ENCODE results near the gene ZFYVE26. TPM values are rescaled to one million over a fixed set of nuclear protein-coding genes. Genes with fewer than 3 reads are reported as not detected.

The ZFYVE26 gene
- total RNA-seq, 2 donors from 2014 or later = 19.1 to 19.2 TPM

DNA sequence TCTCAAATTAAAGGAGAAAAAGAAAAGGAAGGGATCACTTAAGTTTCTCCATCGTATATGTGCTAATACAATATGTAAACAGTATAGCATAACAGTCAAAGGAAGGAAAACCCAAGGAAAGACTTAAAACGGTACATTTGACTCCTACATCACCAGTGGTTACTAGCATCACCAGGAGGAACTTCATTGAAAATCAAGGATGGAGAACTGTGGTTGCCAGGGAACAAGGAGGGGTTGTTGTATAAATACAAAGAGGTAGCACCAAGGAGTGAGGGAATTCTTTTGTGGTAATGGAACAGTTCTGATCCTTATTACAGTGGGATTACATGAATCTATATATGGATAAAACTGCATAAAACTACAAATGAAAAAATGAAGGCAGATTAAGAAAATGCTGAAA, 1.6 kb downstream of the ZFYVE26 start:
- Histone ChIP-seq H3K4me3 (no peak overlapping the region), H3K9me3 (no peaks in the 10 kb centered on the region), H3K4me1 (peaks cover 5% of the 10 kb centered on the region), H3K27ac (no peak overlapping the region), H3K27me3 (no peaks in the 10 kb centered on the region), H3K36me3 (no peaks in the 10 kb centered on the region), H3K9ac (ENCODE audit: low read depth in 2 of 2, low read length in 2 of 2) (no peak overlapping the region)
- DNase-seq = no peak
- no peak for TF ChIP-seq CTCF (IDR thresholded peaks at IDR 0.05)
- intact Hi-C loops (cut with DNase I) = no loop called here

DNA sequence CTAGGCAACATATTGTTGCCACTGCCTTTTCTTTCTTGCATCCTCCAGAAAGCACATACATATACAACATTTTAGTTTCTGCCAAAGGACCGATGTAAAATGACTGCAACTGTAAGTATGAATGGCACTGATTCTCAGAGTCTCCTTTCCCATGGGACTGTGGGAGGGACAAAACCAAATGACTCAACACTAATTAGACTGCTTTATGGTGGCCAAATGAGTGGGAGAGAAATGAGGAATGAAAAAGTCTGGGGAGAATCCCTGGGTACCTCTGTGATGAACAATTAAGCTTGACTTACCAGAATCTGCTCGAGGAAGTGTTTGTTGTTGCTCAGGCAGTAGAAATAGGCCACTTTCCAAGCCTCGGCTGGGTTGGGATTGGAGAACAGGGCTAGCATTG, 10.1 kb downstream of the ZFYVE26 start:
- Histone ChIP-seq H3K9me3 (no peaks in the 10 kb centered on the region), H3K27ac (no peak overlapping the region), H3K9ac (ENCODE audit: low read depth in 2 of 2, low read length in 2 of 2) (no peak overlapping the region), H3K27me3 (no peaks in the 10 kb centered on the region), H3K4me3 (no peak overlapping the region), H3K36me3 (peaks cover 24% of the 10 kb centered on the region), H3K4me1 (no peaks in the 10 kb centered on the region)
- intact Hi-C loops (cut with DNase I) = no loop called here
- no peak for TF ChIP-seq CTCF (IDR thresholded peaks at IDR 0.05)
- no peak for DNase-seq

GRCh38 chr14:67800743-67801142, 15.6 kb downstream of the ZFYVE26 start:
- no peak for TF ChIP-seq CTCF (IDR thresholded peaks at IDR 0.05)
- H3K4me3 ChIP-seq = no peak overlapping the region
- no peaks in the 10 kb centered on the region for H3K27me3 ChIP-seq
- H3K27ac ChIP-seq = no peak overlapping the region
- no peak for DNase-seq
- intact Hi-C loops (cut with DNase I) = no loop called here
- H3K36me3 ChIP-seq = peaks cover 13% of the 10 kb centered on the region
- H3K9ac ChIP-seq (ENCODE audit: low read depth in 2 of 2, low read length in 2 of 2) = no peak overlapping the region
- no peaks in the 10 kb centered on the region for H3K4me1 ChIP-seq
- H3K9me3 ChIP-seq = no peaks in the 10 kb centered on the region

DNA sequence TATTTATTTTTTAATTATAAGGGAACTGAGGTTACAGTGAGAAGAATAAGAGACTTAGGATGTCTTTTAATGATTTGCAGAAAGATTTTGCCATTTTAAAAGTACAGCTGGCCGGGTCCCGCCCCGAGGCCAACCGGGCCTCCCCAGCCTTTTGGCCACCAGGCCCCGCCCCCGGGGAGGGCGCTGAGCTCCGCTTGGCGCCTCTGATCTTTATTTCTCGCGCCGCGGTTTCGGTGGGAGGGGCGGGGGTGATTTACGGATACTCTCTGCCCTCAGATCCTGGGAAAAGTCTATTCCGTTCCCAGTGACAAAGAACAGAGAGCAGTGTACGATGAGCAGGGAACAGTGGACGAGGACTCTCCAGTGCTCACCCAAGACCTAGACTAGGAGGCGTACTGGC, 17.7 kb downstream of the ZFYVE26 start:
- Histone ChIP-seq H3K4me1 (no peaks in the 10 kb centered on the region), H3K9ac (ENCODE audit: low read depth in 2 of 2, low read length in 2 of 2) (no peak overlapping the region), H3K4me3 (no peak overlapping the region), H3K9me3 (no peaks in the 10 kb centered on the region), H3K36me3 (peaks cover 6% of the 10 kb centered on the region), H3K27ac (no peak overlapping the region), H3K27me3 (no peaks in the 10 kb centered on the region)
- DNase-seq = no peak
- TF ChIP-seq CTCF (IDR thresholded peaks at IDR 0.05) = no peak
- intact Hi-C loops (cut with DNase I) = no loop called here

DNA sequence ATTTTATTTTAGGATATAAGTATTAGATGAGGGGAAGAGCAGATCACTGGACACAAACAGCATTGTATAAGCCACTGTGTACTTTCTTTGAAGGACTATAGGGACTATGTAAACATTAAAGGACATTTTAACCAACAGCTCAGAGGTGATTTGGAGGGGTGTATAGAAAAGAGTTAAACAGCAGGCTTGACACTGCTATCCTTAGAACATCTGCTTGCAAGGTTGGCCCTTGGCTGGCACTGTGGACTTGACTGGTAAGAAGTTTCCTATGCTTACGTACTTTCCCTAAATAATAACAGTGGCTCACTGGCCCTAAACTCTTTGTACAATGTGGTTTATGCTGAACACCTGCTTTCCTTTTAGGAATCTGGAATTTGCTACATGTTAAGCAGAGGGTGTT, 28.7 kb downstream of the ZFYVE26 start:
- peaks cover 11% of the 10 kb centered on the region for H3K36me3 ChIP-seq
- no peak for TF ChIP-seq CTCF (IDR thresholded peaks at IDR 0.05)

More for the DNA sequence above, 28.7 kb downstream of the ZFYVE26 start:
- H3K27me3 ChIP-seq = no peaks in the 10 kb centered on the region
- DNase-seq = no peak
- no peak overlapping the region for H3K27ac ChIP-seq
- no peak overlapping the region for H3K9ac ChIP-seq (ENCODE audit: low read depth in 2 of 2, low read length in 2 of 2)
- H3K9me3 ChIP-seq = no peaks in the 10 kb centered on the region
- intact Hi-C loops (cut with DNase I) = no loop called here
- no peaks in the 10 kb centered on the region for H3K4me1 ChIP-seq
- H3K4me3 ChIP-seq = no peak overlapping the region

Data from colonic mucosa (tissue), 4 donors.